Natural killer cell (primary cell): ENCODE data around the gene TMEM54. TPM values are rescaled to one million over a fixed set of nuclear protein-coding genes. Genes with fewer than 3 reads are reported as not detected.

ENCODE experiments used
- ATAC-seq, 3 donors: fragments of 150-1000 bp in 2 of 3; fragments of 200-7000 bp in 1 of 3; cut with Tn5 transposase; 1 replicate in 1 of 3; 2 replicates in 2 of 3; pipeline ENCODE4 v1.10.0; 2021; ENCODE audit warnings: mild to moderate bottlenecking in 2 of 3, moderate library complexity in 2 of 3
- DNase-seq, 2 donors: peaks; one replicate each; pipeline versions ENCODE4 v3.0.0 to v3.0.0-alpha.2; 2013 to 2021; ENCODE audit warnings: mixed read lengths in 1 of 2
- H3K27ac ChIP-seq: one replicate; pipeline ENCODE4 v1.5.1; 2013; ENCODE audit warnings: mild to moderate bottlenecking, low read length
- H3K27me3 ChIP-seq: one replicate; pipeline ENCODE4 v1.6.1; 2013; ENCODE audit warnings: low read length; ENCODE audit not compliant: control insufficient read depth, insufficient read depth
- H3K36me3 ChIP-seq: one replicate; pipeline ENCODE4 v1.6.1; 2013; ENCODE audit warnings: low read length; ENCODE audit not compliant: control insufficient read depth, insufficient read depth
- H3K4me1 ChIP-seq: one replicate; pipeline ENCODE4 v1.6.1; 2013; ENCODE audit warnings: low read length; ENCODE audit not compliant: control insufficient read depth, insufficient read depth
- H3K4me3 ChIP-seq: one replicate; pipeline ENCODE4 v1.5.1; 2013; ENCODE audit warnings: low read length
- H3K9me3 ChIP-seq: one replicate; pipeline ENCODE4 v1.6.1; 2013; ENCODE audit warnings: low read length; ENCODE audit not compliant: control insufficient read depth, insufficient read depth
- H3K27ac Mint-ChIP-seq, 2 donors: one replicate each; pipeline ENCODE4 v1.8.0; 2022; ENCODE audit warnings: mild to moderate bottlenecking in 2 of 2, mixed read lengths in 2 of 2, moderate library complexity in 1 of 2
- H3K27me3 Mint-ChIP-seq, 2 donors: one replicate each; pipeline ENCODE4 v1.8.0; 2022; ENCODE audit warnings: low read depth in 2 of 2, mixed read lengths in 2 of 2
- H3K36me3 Mint-ChIP-seq: one replicate; pipeline ENCODE4 v1.8.0; 2022; ENCODE audit warnings: mixed read lengths
- H3K4me1 Mint-ChIP-seq, 2 donors: one replicate each; pipeline ENCODE4 v1.8.0; 2022; ENCODE audit warnings: mixed read lengths in 2 of 2
- H3K4me3 Mint-ChIP-seq: one replicate; pipeline ENCODE4 v1.8.0; 2022; ENCODE audit warnings: mild to moderate bottlenecking, moderate library complexity, mixed read lengths
- H3K9me3 Mint-ChIP-seq, 2 donors: one replicate each; pipeline ENCODE4 v1.8.0; 2022; ENCODE audit warnings: mixed read lengths in 2 of 2
- CTCF ChIP-seq: fragments of 200-600 bp; IDR thresholded peaks from one replicate; pipeline ENCODE4 v1.8.0; 2022; ENCODE audit warnings: antibody characterized with exemption
- WGBS: methylation state at CpG from one replicate; pipeline ENCODE4 v1.1.7; 2013; ENCODE audit warnings: missing lambda C conversion rate; ENCODE audit not compliant: insufficient coverage; 5-methylcytosine and 5-hydroxymethylcytosine counted together
- intact Hi-C: fragments of 100-400 bp; cut with micrococcal nuclease; formaldehyde crosslinking; loops from one replicate; pipeline ENCODE4 v1.14.2; 2022
- total RNA-seq, 4 donors: library from RNA; stranded (reverse); fragments of 120-200 nt in 1 of 4; gene quantifications; one replicate each; pipeline versions ENCODE4 v1.2.3 to v1.2.4, GENCODE V29; 2013 to 2022

TMEM54 gene
- total RNA-seq, 3 donors from 2014 or later (not counting 1 experiment from before 2014, with no cell fraction given), result not detected

GRCh38 chr1:32868085-32868484, 33.1 kb downstream of the TMEM54 start:
- DNase-seq (no peak), ATAC-seq (no peak)
- H3K36me3 Mint-ChIP-seq, result no peaks in the 10 kb centered on the region
- peaks cover 26% of the 10 kb centered on the region for H3K4me1 ChIP-seq
- peaks cover 10 to 28% of the 10 kb centered on the region in 2 donors for H3K27me3 Mint-ChIP-seq
- H3K4me1 Mint-ChIP-seq, result peaks cover 0 to 26% of the 10 kb centered on the region in 2 donors
- H3K4me3 ChIP-seq, result no peak overlapping the region
- no peak overlapping the region for H3K27ac ChIP-seq
- H3K4me3 Mint-ChIP-seq, result no peak overlapping the region
- no peaks in the 10 kb centered on the region for H3K9me3 Mint-ChIP-seq
- TF ChIP-seq CTCF, result no peak
- H3K27ac Mint-ChIP-seq, result no peak overlapping the region
- H3K36me3 ChIP-seq, result peaks cover 5% of the 10 kb centered on the region
- 97% methylated on average over 13 of the region's 13 CpGs for WGBS
- peaks cover 21% of the 10 kb centered on the region for H3K27me3 ChIP-seq
- H3K9me3 ChIP-seq, result no peaks in the 10 kb centered on the region
- intact Hi-C loops, result no loop called here

- no peak overlapping the region for H3K27ac ChIP-seq
- no peak overlapping the region for H3K4me3 ChIP-seq
- intact Hi-C loops, result no loop called here
- peaks cover 10 to 26% of the 10 kb centered on the region in 2 donors for H3K27me3 Mint-ChIP-seq
- H3K36me3 ChIP-seq, result peaks cover 9% of the 10 kb centered on the region
- H3K9me3 ChIP-seq, result no peaks in the 10 kb centered on the region
- no peaks in the 10 kb centered on the region for H3K9me3 Mint-ChIP-seq
- ATAC-seq (no peak), DNase-seq (no peak)
- peaks cover 2% of the 10 kb centered on the region for H3K36me3 Mint-ChIP-seq
- H3K4me3 Mint-ChIP-seq, result no peak overlapping the region
- H3K27ac Mint-ChIP-seq, result no peak overlapping the region
- WGBS, result 92% methylated on average over 7 of the region's 7 CpGs
- peaks cover 3 to 23% of the 10 kb centered on the region in 2 donors for H3K4me1 Mint-ChIP-seq
- TF ChIP-seq CTCF, result no peak
- H3K4me1 ChIP-seq, result peaks cover 24% of the 10 kb centered on the region
- H3K27me3 ChIP-seq, result peaks cover 21% of the 10 kb centered on the region
These were observed 33.5 kb downstream of the TMEM54 start for GRCh38 chr1:32867671-32868070.

- no peak overlapping the region for H3K27ac Mint-ChIP-seq
- ATAC-seq, result no peak
- intact Hi-C loops, result no loop called here
These were observed 34.0 kb downstream of the TMEM54 start for GRCh38 chr1:32867151-32867550.

More at GRCh38 chr1:32867151-32867550, 34.0 kb downstream of the TMEM54 start:
- H3K4me3 Mint-ChIP-seq, result no peak overlapping the region
- H3K9me3 ChIP-seq, result no peaks in the 10 kb centered on the region
- H3K4me1 Mint-ChIP-seq, result peaks cover 6 to 20% of the 10 kb centered on the region in 2 donors
- no peaks in the 10 kb centered on the region for H3K9me3 Mint-ChIP-seq
- H3K27ac ChIP-seq, result no peak overlapping the region
- no peak overlapping the region for H3K4me3 ChIP-seq
- TF ChIP-seq CTCF, result no peak
- peaks cover 10 to 24% of the 10 kb centered on the region in 2 donors for H3K27me3 Mint-ChIP-seq
- H3K36me3 Mint-ChIP-seq, result peaks cover 8% of the 10 kb centered on the region
- H3K27me3 ChIP-seq, result peaks cover 20% of the 10 kb centered on the region
- peaks cover 19% of the 10 kb centered on the region for H3K4me1 ChIP-seq
- DNase-seq, result no peak
- peaks cover 15% of the 10 kb centered on the region for H3K36me3 ChIP-seq
- 96% methylated on average over 5 of the region's 5 CpGs for WGBS
